OCI-LY3 (cell line): ENCODE results near the gene PLCH2.

ENCODE experiments used
- CTCF ChIP-seq: fragments of 200-600, 300-600 bp; sonication (generic); IDR thresholded peaks from 2 replicates; pipeline ENCODE4 v1.5.1; 2014; ENCODE audit warnings: antibody characterized with exemption, low read length, low read depth
- EZH2phosphoT487 ChIP-seq: fragments of 200-600 bp; shearing (Covaris generic); IDR thresholded peaks from 2 replicates; pipeline ENCODE4 v1.6.1; 2018; ENCODE audit warnings: antibody characterized with exemption, mixed run types, low read depth

- TF ChIP-seq CTCF (no peak), EZH2phosphoT487 (no peak)
Measured at GRCh38 chr1:2427051-2427450, 49.0 kb upstream of the PLCH2 start.
